ENCODE results near the gene BTG4.

GRCh38 chr11:111445586-111445985 is 66.6 kb downstream of the BTG4 start:
- no peak for TF ChIP-seq CTCF (IDR thresholded peaks at IDR 0.05)
- no peak for TF ChIP-seq POLR2A (IDR thresholded peaks at IDR 0.05)
- TF ChIP-seq EP300 (IDR thresholded peaks at IDR 0.05) = no peak
